Peyer's patch (tissue), 4 donors: ENCODE data around the gene ZNF491. TPM values are rescaled to one million over a fixed set of nuclear protein-coding genes. Genes with fewer than 3 reads are reported as not detected.
"Not testable (repeated sequence)": the region's sequence is repeated elsewhere in the genome, so short reads cannot be mapped to it uniquely, and the experiment has no call there.

ENCODE experiments used
- DNase-seq, 3 donors: peaks; one replicate each; pipeline ENCODE4 v3.0.0-alpha.2; 2017 to 2019
- H3K27ac ChIP-seq, 4 donors: fragments of 200-600 bp; sonication (generic); one replicate each; pipeline ENCODE4 v1.5.1; 2016 to 2019
- H3K27me3 ChIP-seq, 2 donors: fragments of 200-600 bp; sonication (generic); one replicate each; pipeline ENCODE4 v1.5.1; 2019
- H3K36me3 ChIP-seq, 3 donors: fragments of 200-600 bp; sonication (generic); one replicate each; pipeline ENCODE4 v1.5.1; 2016 to 2019
- H3K4me1 ChIP-seq, 4 donors: fragments of 200-600 bp; sonication (generic); one replicate each; pipeline ENCODE4 v1.5.1; 2016 to 2019
- H3K4me3 ChIP-seq, 4 donors: fragments of 200-600 bp; sonication (generic); 1 replicate in 3 of 4; 2 replicates in 1 of 4; pipeline ENCODE4 v1.5.1; 2016 to 2019; ENCODE audit warnings: mild to moderate bottlenecking in 1 of 4
- H3K9me3 ChIP-seq, 4 donors: fragments of 200-600 bp; sonication (generic); one replicate each; pipeline ENCODE4 v1.5.1; 2016 to 2019; ENCODE audit warnings: mild to moderate bottlenecking in 1 of 4
- CTCF ChIP-seq, 6 experiments: fragments of 450-650 bp in 4 of 6; fragments of 200-600 bp in 2 of 6; sonication (generic) in 1 of 6; IDR thresholded peaks; one replicate each; pipeline ENCODE4 v1.5.1; 2017 to 2019; ENCODE audit warnings: antibody characterized with exemption in 6 of 6, mild to moderate bottlenecking in 3 of 6, moderate library complexity in 1 of 6
- POLR2A ChIP-seq, 2 donors: fragments of 450-650 bp; IDR thresholded peaks; one replicate each; pipeline ENCODE4 v1.5.1; 2017; ENCODE audit warnings: antibody characterized with exemption in 2 of 2, mild to moderate bottlenecking in 2 of 2, moderate library complexity in 2 of 2
- total RNA-seq, 4 donors: library from RNA; depleted of rRNA; stranded (reverse); fragments of >200 nt; gene quantifications; one replicate each; pipeline ENCODE4 v1.1.0, GENCODE V29; 2016

ZNF491 gene
- total RNA-seq, 4 donors from 2014 or later, result 1.1 to 1.9 (median 1.4) TPM

GRCh38 chr19:11769995-11770394, 28.3 kb upstream of the ZNF491 start:
- Histone ChIP-seq H3K9me3 (peaks cover 0 to 12% (median 4%) of the 10 kb centered on the region in 4 donors), H3K4me3 (no peak overlapping the region), H3K27ac (no peak overlapping the region), H3K36me3 (no peaks in the 10 kb centered on the region), H3K4me1 (peaks cover 0 to 14% (median 6%) of the 10 kb centered on the region in 4 donors), H3K27me3 (no peaks in the 10 kb centered on the region)
- no peak for DNase-seq
- no peak for TF ChIP-seq POLR2A (IDR thresholded peaks at IDR 0.05)
- no peak for TF ChIP-seq CTCF (IDR thresholded peaks at IDR 0.05)

GRCh38 chr19:11771520-11771919, 26.8 kb upstream of the ZNF491 start:
- not testable (repeated sequence) for H3K27me3 ChIP-seq, H3K36me3 ChIP-seq, H3K27ac ChIP-seq, H3K4me3 ChIP-seq, H3K4me1 ChIP-seq, DNase-seq
- peaks cover 0 to 15% (median 6%) of the 10 kb centered on the region in 4 donors for H3K9me3 ChIP-seq

DNA sequence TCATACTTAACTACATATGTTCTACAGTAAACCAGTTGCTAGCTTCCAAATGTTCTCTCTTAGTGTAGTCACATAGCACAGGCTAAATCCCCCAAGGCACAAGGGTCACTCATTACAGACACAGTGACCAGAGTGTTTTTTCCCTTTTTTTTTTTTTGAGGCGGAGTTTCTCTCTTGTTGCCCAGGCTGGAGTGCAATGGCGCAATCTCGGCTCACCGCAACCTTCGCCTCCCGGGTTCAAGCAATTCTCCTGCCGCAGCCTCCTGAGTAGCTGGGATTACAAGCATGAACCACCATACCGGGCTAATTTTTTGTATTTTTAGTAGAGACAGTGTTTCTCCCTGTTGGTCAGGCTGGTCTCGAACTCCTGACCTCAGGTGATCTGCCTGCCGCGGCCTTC, 21.7 kb upstream of the ZNF491 start:
- Histone ChIP-seq H3K36me3 (peaks cover 0 to 51% (median 12%) of the 10 kb centered on the region in 3 donors), H3K9me3 (peaks cover 0 to 62% (median 20%) of the 10 kb centered on the region in 4 donors)
- H3K4me1 ChIP-seq, H3K27ac ChIP-seq, H3K4me3 ChIP-seq, DNase-seq, H3K27me3 ChIP-seq: not testable (repeated sequence)

DNA sequence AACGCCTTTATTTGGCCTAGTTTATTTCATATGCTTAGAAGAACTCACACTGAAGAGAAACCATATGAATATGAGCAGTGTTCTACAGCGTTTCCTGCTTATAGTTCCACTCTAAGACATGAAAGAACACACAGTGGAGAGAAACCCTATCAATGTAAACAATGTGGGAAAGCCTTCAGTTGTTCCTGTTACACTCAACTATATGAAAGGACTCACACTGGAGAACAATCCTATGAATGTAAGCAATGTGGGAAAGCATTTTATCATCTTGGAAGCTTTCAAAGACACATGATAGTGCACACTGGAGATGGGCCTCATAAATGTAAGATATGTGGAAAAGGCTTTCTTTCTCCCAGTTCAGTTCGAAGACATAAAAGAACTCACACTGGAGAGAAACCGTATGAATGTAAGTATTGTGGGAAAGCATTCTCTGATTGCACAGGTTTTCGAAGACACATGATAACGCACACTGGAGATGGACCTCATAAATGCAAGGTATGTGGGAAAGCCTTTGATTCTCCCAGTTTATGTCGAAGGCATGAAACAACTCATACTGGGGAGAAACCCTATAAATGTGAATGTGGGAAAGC, 17.8 kb upstream of the ZNF491 start:
- Histone ChIP-seq H3K9me3 (peaks cover 0 to 84% (median 23%) of the 10 kb centered on the region in 4 donors), H3K4me1 (no peaks in the 10 kb centered on the region), H3K27me3 (no peaks in the 10 kb centered on the region), H3K27ac (no peak overlapping the region), H3K36me3 (peaks cover 0 to 60% (median 15%) of the 10 kb centered on the region in 3 donors), H3K4me3 (no peak overlapping the region)
- DNase-seq, result no peak
- no peak for TF ChIP-seq CTCF (IDR thresholded peaks at IDR 0.05)
- TF ChIP-seq POLR2A (IDR thresholded peaks at IDR 0.05), result no peak

GRCh38 chr19:11781295-11782057, 16.8 kb upstream of the ZNF491 start:
- H3K27ac ChIP-seq, result no peak overlapping the region
- no peaks in the 10 kb centered on the region for H3K27me3 ChIP-seq
- DNase-seq, result no peak
- peaks cover 0 to 81% (median 23%) of the 10 kb centered on the region in 4 donors for H3K9me3 ChIP-seq
- TF ChIP-seq CTCF (IDR thresholded peaks at IDR 0.05) (no peak), POLR2A (IDR thresholded peaks at IDR 0.05) (no peak)
- H3K4me3 ChIP-seq, result no peak overlapping the region
- no peaks in the 10 kb centered on the region for H3K4me1 ChIP-seq
- H3K36me3 ChIP-seq, result peaks cover 0 to 60% (median 15%) of the 10 kb centered on the region in 3 donors

GRCh38 chr19:11783767-11784166, 14.6 kb upstream of the ZNF491 start:
- Histone ChIP-seq H3K27ac (no peak overlapping the region), H3K36me3 (peaks cover 0 to 38% (median 11%) of the 10 kb centered on the region in 3 donors), H3K9me3 (peaks cover 0 to 82% (median 20%) of the 10 kb centered on the region in 4 donors), H3K4me3 (no peak overlapping the region), H3K27me3 (no peaks in the 10 kb centered on the region), H3K4me1 (no peaks in the 10 kb centered on the region)
- no peak for TF ChIP-seq POLR2A (IDR thresholded peaks at IDR 0.05)
- TF ChIP-seq CTCF (IDR thresholded peaks at IDR 0.05), result no peak
- DNase-seq, result no peak
